Measurements from ENCODE around the gene SLC25A36. TPM values are rescaled to one million over a fixed set of nuclear protein-coding genes. Genes with fewer than 3 reads are reported as not detected.
"Not testable (repeated sequence)": the region's sequence is repeated elsewhere in the genome, so short reads cannot be mapped to it uniquely, and the experiment has no call there.

Gene SLC25A36
- total RNA-seq, 2 experiments from 2014 or later, result 61.5 to 68.6 TPM

DNA sequence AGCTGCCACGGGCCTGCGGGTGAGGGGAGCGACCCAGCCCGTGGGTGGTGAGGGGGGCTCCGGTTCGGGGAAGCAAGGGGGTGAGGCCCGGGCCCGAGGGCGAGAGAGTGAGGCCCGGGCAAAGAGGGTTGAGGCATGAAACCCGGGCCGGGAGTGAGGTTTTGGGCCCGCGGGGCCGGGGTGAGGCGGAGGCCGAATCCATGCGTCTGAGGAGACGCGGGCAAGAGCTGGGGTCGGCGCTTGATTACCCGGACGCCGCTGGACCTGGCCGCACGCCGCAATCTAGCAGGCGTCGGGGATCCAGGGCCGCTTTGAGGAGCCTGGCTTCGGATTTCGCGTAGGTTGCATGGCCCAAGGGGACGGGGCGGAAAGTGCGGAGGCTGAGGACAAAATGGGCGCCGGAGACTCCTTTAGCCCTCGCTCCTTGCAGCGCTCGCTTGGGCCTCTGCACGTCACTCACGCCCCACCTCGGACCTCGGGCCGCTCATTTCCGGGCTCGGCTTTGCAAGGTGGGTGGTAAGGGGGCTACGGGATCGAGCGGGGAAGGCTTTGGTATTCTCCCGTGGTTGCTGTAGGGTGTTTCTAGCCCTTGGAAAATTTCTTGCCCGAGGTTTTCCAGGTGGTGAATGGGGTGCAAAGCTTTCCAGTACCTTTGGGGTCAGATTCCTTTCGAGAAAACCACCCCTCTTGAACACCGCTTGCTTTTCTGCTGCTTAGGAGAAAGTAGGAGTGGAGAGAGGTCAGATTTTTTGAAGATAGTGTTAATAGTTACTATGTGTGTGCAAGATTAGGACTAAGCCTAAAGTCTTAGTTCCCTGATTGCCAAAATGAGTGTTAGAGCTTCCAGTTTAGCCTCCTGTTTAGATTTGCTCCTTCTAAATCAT is 827 bp downstream of the SLC25A36 start:
- POLR2A ChIA-PET, result interaction anchor here (0.6 kb wide), 1 partner anchor 296 kb away, joined by 3 read pairs; no protein-coding TSS in a partner anchor
- peak overlapping the region; percentile 95 for H3K4me3 Mint-ChIP-seq
- ATAC-seq (ENCODE audit: low read depth) (peak; percentile 12), DNase-seq (peak; percentile 62)
- peaks cover 25% of the 10 kb centered on the region for H3K4me1 Mint-ChIP-seq
- H3K27me3 Mint-ChIP-seq, result no peaks in the 10 kb centered on the region
- H3K9me3 Mint-ChIP-seq, result peaks cover 1% of the 10 kb centered on the region
- peak overlapping the region; percentile 97 for H3K27ac Mint-ChIP-seq
- peaks cover 5% of the 10 kb centered on the region for H3K36me3 Mint-ChIP-seq

DNA sequence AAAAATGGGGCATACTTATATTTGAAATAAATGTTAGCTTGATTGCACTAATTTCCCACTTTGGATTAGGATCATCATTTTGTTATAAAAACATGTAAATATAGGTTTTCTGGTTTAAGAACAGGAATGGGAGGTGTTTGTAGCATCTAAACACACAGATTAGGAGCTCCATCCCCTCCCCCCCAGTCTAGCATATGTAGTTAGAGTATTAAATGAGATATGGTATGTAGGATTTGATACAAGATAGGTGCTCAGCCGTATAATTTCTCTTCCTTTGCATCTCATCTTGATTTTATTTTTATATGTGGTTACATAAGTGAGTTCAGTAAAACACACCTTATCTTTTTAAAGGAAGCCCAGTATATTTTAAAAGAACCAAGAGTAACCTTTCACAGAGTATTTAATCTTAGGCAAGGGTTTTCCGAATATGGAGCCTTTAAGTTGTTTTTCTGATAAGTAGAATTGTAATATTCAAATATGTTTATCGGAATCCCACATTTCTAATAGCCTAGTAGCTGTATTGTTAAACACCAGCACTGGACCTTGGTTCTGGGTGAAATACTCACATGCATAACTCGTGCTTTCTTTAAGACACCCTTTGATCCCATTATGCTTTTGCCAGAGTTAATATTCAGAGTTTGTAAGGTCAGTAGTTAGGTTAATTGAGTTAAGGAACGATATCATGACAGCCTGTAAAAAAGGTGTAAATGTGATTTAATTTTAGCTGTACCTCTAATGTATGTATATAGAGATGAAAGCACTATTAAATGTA is 2.3 kb downstream of the SLC25A36 start:
- peaks cover 25% of the 10 kb centered on the region for H3K4me1 Mint-ChIP-seq
- no peaks in the 10 kb centered on the region for H3K27me3 Mint-ChIP-seq
- DNase-seq (no peak), ATAC-seq (ENCODE audit: low read depth) (no peak)
- no peak overlapping the region for H3K27ac Mint-ChIP-seq
- POLR2A ChIA-PET, result interaction anchor here (0.7 to 1.3 kb wide), 2 partner anchors 15 to 19 kb away, joined by 3 read pairs; no protein-coding TSS in a partner anchor
- H3K4me3 Mint-ChIP-seq, result peak overlapping the region; percentile 95
- H3K36me3 Mint-ChIP-seq, result peaks cover 6% of the 10 kb centered on the region
- peaks cover under 1% of the 10 kb centered on the region for H3K9me3 Mint-ChIP-seq

DNA sequence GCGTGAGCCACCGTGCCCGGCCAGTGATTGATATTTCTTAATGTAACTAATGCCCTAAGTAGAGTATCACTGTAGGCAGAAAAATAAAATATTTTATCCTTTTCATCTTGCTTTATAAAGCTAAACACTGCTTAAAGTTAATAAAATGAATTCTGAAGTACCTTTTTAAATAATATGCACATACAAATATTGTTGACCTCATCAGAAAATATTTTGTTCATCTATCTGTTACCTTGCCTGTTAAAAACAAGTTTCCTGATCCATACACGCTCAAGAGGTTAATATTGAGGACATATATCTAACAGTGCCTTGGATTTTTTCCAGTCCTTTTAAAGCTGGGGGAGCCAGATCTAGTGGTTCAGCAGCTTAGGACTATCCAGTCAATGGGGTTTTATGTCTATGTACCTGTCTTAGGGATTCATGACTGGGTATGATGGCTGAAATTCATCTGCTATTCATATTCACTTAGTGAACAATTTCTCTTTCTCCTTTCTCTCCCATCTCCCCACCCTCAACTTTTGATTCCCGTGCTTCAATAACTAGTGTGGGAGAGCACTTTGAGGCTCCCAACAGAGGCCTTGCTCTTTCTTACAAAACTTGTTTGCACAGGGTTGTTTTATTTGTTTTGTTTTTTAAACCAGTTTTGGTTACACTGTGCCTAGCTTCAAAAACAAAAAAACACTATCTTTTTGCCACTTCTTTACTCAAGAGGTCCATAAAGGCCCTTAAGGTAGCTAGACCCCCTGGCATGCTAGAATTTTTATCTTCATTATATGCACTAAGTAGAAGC is 7.0 kb downstream of the SLC25A36 start:
- peaks cover 9% of the 10 kb centered on the region for H3K36me3 Mint-ChIP-seq
- peaks cover 18% of the 10 kb centered on the region for H3K4me1 Mint-ChIP-seq
- no peaks in the 10 kb centered on the region for H3K9me3 Mint-ChIP-seq
- ATAC-seq (ENCODE audit: low read depth) (no peak), DNase-seq (no peak)
- H3K4me3 Mint-ChIP-seq, result no peak overlapping the region
- POLR2A ChIA-PET, result no interaction called here
- no peaks in the 10 kb centered on the region for H3K27me3 Mint-ChIP-seq
- H3K27ac Mint-ChIP-seq, result no peak overlapping the region

GRCh38 chr3:140950144-140950543 is 8.5 kb downstream of the SLC25A36 start:
- H3K4me3 Mint-ChIP-seq, result no peak overlapping the region
- H3K36me3 Mint-ChIP-seq, result peaks cover 9% of the 10 kb centered on the region
- no peak overlapping the region for H3K27ac Mint-ChIP-seq
- POLR2A ChIA-PET, result no interaction called here
- peaks cover 14% of the 10 kb centered on the region for H3K4me1 Mint-ChIP-seq
- ATAC-seq (ENCODE audit: low read depth) (no peak), DNase-seq (no peak)
- no peaks in the 10 kb centered on the region for H3K9me3 Mint-ChIP-seq
- H3K27me3 Mint-ChIP-seq, result no peaks in the 10 kb centered on the region

DNA sequence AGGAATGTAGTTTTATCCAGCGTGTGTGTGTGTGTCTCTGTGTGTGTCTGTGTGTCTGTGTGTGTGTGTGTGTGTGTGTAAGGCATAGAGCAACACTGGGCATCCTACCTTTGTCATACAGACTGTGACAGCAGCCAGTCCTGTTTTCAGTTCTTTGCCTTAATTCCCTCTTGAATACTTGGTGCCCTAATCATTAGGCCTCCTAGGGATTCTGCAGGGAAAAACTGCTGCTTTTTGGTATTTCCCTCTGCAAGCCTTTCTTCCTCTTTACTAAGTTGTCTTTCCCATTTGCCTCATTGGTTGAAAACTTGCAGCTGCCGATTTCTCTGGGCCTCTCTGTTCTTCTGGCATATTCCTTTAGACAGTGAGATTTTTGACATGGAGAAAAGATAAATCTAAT is 9.2 kb downstream of the SLC25A36 start:
- no peak for DNase-seq
- no peaks in the 10 kb centered on the region for H3K9me3 Mint-ChIP-seq
- H3K36me3 Mint-ChIP-seq, result peaks cover 10% of the 10 kb centered on the region
- no peak for ATAC-seq (ENCODE audit: low read depth)
- no peaks in the 10 kb centered on the region for H3K27me3 Mint-ChIP-seq
- POLR2A ChIA-PET, result no interaction called here
- H3K27ac Mint-ChIP-seq, result no peak overlapping the region
- no peak overlapping the region for H3K4me3 Mint-ChIP-seq
- H3K4me1 Mint-ChIP-seq, result peaks cover 13% of the 10 kb centered on the region

- H3K9me3 Mint-ChIP-seq; ATAC-seq (ENCODE audit: low read depth); POLR2A ChIA-PET; DNase-seq; H3K27me3 Mint-ChIP-seq; H3K27ac Mint-ChIP-seq; H3K4me3 Mint-ChIP-seq; H3K36me3 Mint-ChIP-seq: not testable (repeated sequence)
- peaks cover 12% of the 10 kb centered on the region for H3K4me1 Mint-ChIP-seq
Measured at GRCh38 chr3:140951750-140952149, 10.1 kb downstream of the SLC25A36 start.

DNA sequence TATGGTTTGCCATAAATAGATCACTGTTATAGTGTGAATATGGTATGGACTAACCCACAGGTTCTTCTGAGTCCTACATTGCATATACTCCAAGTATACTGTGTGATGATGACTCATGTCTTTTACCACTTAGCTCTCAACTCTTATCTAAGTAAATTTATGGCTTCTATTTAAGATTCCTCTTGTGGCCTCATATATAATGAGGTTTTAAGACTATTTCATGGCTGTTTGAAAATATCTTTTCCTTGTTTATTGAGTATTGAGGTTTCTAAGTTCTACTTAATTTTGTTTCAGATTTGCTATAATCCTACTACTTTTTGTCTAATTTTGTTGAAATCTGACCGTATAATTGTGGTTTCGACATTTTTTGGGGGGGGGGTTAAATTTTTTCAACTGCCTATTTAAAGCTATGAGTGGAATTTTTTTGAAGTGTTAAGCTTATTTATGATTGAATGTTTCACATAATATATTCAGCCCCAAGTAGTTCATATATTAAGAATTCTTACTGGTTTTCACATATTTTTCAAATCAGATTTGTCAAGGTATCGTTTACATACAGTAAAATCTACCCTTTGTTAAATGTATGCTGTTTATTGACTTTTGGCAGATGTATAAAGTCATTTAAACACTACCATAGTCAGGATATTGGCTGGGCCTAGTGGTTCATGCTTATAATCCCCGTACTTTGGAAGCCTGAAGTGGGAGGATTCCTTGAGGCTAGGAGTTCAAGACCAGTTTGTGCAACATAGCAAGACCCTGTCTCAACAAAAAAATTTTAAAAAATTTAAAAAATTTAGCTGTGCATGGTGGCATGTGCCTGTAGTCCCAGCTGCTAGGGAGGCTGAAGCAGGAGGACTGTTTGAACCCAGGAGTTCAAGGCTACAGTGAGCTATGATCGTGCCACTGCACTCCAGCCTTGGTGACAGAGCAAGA is 11.7 kb downstream of the SLC25A36 start:
- no peak for ATAC-seq (ENCODE audit: low read depth)
- H3K4me1 Mint-ChIP-seq, result peaks cover 9% of the 10 kb centered on the region
- POLR2A ChIA-PET, result no interaction called here

GRCh38 chr3:140954576-140954975 is 12.9 kb downstream of the SLC25A36 start:
- Mint-ChIP-seq H3K4me3 (no peak overlapping the region), H3K4me1 (peaks cover 9% of the 10 kb centered on the region), H3K27ac (no peak overlapping the region), H3K9me3 (no peaks in the 10 kb centered on the region), H3K27me3 (no peaks in the 10 kb centered on the region), H3K36me3 (peaks cover 6% of the 10 kb centered on the region)
- DNase-seq (no peak), ATAC-seq (ENCODE audit: low read depth) (no peak)
- POLR2A ChIA-PET, result no interaction called here

More for the DNA sequence above, 11.7 kb downstream of the SLC25A36 start:
- H3K4me3 Mint-ChIP-seq, result no peak overlapping the region
- H3K27me3 Mint-ChIP-seq, result no peaks in the 10 kb centered on the region
- no peak overlapping the region for H3K27ac Mint-ChIP-seq
- H3K9me3 Mint-ChIP-seq, result no peaks in the 10 kb centered on the region
- DNase-seq, result no peak
- H3K36me3 Mint-ChIP-seq, result peaks cover 6% of the 10 kb centered on the region

- Mint-ChIP-seq H3K4me3 (no peak overlapping the region), H3K36me3 (peaks cover 9% of the 10 kb centered on the region), H3K27ac (no peak overlapping the region), H3K4me1 (peaks cover 7% of the 10 kb centered on the region), H3K9me3 (no peaks in the 10 kb centered on the region), H3K27me3 (no peaks in the 10 kb centered on the region)
- POLR2A ChIA-PET, result interaction anchor here (0.6 kb wide), 1 partner anchor 71 kb away, joined by 4 read pairs; no protein-coding TSS in a partner anchor
- no peak for ATAC-seq (ENCODE audit: low read depth)
- DNase-seq, result no peak
Measured at GRCh38 chr3:140955645-140956044, 14.0 kb downstream of the SLC25A36 start.

DNA sequence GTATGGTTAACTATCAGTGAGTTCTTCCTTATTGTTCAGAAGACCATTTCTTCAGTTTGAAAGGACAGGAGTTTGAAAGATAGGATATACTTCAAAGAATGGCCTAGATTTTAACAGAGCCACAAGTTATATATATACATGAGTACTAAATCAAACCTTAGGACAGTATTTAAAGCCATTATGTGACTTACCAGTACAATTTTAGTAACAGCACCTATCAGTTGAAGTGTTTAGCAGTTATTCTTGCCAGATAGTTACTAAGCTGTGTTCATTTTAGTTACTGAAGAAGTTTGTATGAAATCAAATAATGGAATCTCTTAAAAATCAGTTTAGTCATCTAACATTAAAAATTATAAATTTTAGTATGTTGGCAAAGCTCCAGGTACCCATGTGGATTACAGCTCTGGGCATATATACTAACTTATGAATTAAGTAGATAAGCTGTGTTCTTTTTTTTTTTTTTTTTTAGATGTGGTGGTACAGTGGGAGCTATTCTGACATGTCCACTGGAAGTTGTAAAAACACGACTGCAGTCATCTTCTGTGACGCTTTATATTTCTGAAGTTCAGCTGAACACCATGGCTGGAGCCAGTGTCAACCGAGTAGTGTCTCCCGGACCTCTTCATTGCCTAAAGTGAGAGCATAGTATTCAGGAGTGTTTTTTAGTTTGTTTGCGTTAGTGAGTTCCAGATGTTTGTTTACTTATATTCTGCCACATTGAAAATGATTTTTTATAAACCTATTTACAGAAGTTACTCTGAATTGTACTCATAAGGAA is 14.6 kb downstream of the SLC25A36 start:
- no peak overlapping the region for H3K27ac Mint-ChIP-seq
- DNase-seq, result no peak
- H3K36me3 Mint-ChIP-seq, result peaks cover 11% of the 10 kb centered on the region
- H3K27me3 Mint-ChIP-seq, result no peaks in the 10 kb centered on the region
- ATAC-seq (ENCODE audit: low read depth), result no peak
- H3K4me1 Mint-ChIP-seq, result peaks cover 6% of the 10 kb centered on the region
- no peak overlapping the region for H3K4me3 Mint-ChIP-seq
- POLR2A ChIA-PET, result interaction anchor here (0.6 kb wide), 1 partner anchor 70 kb away, joined by 4 read pairs; no protein-coding TSS in a partner anchor
- no peaks in the 10 kb centered on the region for H3K9me3 Mint-ChIP-seq

- Mint-ChIP-seq H3K9me3 (no peaks in the 10 kb centered on the region), H3K4me3 (no peak overlapping the region), H3K4me1 (peaks cover 7% of the 10 kb centered on the region), H3K27ac (no peak overlapping the region), H3K36me3 (peaks cover 11% of the 10 kb centered on the region), H3K27me3 (no peaks in the 10 kb centered on the region)
- ATAC-seq (ENCODE audit: low read depth), result no peak
- no peak for DNase-seq
- POLR2A ChIA-PET, result no interaction called here
Measured at GRCh38 chr3:140972833-140973232, 31.2 kb downstream of the SLC25A36 start.

DNA sequence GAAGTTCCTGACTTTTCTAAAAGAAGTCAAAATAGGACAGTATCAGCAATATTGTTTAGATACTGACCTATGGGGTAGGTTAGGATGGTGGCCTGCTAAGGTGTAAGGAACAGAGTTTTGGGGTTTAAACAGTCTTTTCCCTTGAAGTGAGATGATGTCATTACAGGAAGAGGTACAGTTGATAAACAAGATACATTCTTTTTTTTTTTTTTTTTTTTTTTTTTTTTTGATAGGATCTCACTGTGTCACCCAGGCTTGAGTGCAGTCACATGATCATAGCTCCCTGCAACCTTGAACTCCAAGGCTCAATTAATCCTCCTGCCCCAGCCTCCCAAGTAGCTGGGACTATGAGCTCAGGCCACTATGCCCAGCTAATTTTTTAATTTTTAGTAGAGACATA is 33.3 kb downstream of the SLC25A36 start:
- H3K9me3 Mint-ChIP-seq, result no peaks in the 10 kb centered on the region
- peaks cover 14% of the 10 kb centered on the region for H3K36me3 Mint-ChIP-seq
- peak; percentile 29 for DNase-seq
- H3K4me3 Mint-ChIP-seq, result no peak overlapping the region
- H3K27me3 Mint-ChIP-seq, result no peaks in the 10 kb centered on the region
- ATAC-seq (ENCODE audit: low read depth), result peak; percentile 45
- H3K27ac Mint-ChIP-seq, result peak overlapping the region; percentile 46
- POLR2A ChIA-PET, result no interaction called here
- peaks cover 7% of the 10 kb centered on the region for H3K4me1 Mint-ChIP-seq

Data from activated naive CD8-positive, alpha-beta T cell treated with anti-CD3 and anti-CD28 coated beads, Interleukin-2, amount 10 ng/mL, durations not matched to agents 7 days and 5 days (primary cell).